GDM1 (cell line): ENCODE results near the gene ZNF783.
"Not testable (repeated sequence)": the region's sequence is repeated elsewhere in the genome, so short reads cannot be mapped to it uniquely, and the experiment has no call there.

Experiments used
- DNase-seq: peaks from one replicate; lab custom pipeline; 2025; lab: John Stamatoyannopoulos, UW

The ZNF783 gene

DNA sequence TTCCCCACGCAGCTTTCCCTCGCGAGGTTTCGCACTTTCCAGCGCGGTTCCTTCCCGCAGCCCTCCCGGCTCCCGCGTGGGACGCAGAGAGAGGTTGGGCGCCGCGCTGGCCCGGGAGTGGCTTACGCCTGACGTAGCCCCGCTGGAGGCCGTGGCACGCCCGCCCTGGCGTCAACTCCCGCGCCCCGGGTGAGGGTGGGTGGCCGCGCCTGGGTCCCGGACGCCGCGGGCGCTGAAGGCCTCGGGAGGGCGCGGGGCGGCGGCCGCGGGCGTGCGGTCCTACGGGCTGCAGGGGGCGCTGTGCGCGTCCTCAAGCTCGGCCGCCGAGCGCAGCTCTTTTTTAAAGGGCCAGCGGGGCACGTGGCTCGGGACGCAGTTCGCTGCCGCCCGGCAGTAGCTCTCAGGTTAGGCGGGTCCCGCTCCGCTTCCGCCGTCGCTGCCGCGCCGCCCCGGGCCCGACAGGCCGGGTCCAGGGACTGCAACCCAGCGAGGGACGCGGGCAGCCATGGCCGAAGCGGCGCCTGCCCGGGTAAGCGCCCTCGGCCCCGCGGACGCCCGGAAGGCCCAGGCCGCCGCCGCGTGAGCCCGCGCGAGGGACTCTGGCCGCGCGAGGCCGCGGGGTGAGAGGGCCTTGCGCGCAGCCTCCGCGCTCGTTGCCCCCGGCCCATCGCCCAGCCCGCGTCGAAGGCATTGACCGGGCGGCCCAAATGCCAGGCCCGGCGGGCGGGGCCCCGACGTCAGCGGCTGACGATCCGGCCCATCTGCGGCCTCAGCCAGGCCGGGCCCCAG lies at the start of gene ZNF783:
Gene ZNF783 (plus strand): TSS at position 368 of the 789 bp plus-strand sequence. CDS start 138 bp downstream, at position 506.
- peak; percentile 92 for DNase-seq

DNA sequence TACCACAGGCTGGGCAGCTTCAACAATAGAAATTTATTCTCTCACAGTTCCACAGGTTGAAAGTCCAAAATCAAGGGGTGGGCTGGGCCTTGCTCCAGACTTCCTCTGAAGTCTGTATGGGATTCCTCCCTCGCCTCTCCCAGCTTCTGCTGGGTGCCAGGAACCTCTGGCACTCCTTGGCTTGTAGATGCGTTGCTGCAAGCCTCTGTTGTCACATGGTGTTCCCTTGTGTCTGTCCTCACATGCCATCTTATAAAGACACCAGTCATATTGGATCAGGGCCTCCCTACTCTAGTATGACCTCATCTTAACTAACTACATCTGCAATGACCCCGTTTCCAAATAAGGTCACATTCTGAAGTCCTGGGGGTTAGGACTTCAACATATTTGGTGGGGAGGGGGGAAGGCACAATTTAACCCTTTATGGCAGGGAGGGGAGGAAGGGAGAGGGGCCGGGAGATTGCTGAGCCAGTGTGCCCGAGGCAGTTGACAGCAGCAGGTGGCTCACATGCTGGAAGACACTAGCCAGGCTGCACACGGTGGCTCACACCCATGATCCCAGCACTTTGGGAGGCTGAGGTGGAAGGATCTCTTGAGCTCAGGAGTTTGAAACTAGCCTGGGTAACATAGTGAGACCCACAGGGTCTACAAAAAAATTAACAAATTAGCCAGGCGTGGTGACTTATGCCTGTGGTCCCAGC lies 47.8 kb upstream of the ZNF783 start:
- DNase-seq: no peak

DNA sequence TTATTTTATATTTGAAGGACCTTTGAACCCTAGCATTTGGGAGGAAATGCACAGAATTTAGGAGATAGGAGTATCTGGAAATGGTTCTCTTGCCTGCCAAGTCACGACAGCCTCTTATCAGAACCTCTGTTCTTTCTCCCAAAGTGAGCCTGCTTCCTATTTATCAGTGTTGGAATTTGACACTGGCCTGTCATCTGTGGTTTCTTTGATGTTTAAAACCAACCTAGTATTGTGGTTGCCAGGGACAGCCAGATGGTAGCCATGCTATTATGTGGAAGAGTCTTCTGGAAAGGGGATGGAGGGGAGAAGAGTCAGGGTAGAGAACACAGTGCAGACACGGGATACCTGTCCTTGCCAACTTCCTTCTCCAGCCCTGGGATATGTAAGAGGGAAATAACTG lies 45.6 kb upstream of the ZNF783 start:
- DNase-seq: no peak

DNA sequence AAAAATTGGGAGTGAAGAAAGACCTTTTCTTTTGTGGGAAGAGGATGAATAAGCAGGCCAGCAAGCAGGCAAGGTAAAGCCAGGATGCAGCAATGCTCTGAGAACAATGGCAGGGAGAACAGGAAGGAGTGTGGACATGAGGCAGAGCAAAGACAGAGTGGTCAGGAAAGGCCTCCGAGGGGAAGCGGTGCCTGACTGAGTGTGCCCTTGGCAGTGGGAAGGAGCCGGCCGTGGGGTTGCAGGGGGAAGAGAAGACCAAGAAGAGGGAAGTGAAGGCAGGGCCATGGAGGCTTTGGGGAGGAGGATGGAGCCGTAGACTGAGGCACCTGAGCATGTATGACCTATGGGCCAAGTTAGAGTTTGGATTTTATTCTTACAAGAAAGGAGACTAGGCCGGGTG lies 44.4 kb upstream of the ZNF783 start:
- DNase-seq: no peak

DNA sequence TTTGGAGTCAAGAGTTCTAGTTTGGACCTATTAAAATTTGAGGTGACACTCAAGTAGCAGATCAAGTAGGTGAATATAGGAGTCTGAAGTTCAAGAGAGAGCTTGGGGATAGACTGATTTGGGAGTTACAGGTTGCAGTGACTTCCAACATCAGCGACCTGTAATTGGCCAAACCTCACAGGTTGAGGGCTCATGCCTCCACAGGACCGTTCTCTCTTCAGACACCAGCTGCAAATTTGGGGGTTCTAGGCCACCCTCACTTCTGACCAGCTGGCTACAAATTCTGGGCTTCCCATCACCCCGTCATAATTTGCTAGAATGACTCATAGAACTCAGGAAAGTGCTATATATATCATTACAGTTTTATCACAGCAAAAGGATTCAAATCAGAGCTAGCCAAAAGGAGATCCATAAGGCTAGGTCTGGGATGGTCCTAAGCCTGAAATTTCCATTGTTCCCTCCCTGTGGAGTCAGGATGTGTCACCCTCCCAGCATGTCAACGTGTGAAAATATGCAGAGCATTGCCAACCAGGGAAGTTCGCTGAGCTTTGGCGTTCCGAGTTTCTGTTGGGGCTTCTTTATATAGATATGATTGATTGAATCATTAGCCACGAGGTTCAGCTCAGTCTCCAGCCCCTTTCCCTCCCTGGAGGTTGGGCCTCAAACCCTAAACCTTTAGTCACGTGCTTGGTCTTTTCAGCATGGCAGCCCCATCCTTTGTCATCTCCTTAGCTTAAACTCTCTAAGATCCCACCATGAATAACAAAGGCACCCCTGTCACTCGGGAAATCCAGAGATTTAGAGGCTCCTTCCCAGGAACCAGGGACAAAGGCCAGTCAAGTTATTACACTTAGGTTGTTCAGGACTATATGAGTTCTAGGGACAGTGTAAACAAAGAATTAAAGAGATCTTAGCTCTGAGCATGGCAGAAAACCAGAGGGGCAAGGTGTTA lies 43.3 kb upstream of the ZNF783 start:
- DNase-seq: no peak

DNA sequence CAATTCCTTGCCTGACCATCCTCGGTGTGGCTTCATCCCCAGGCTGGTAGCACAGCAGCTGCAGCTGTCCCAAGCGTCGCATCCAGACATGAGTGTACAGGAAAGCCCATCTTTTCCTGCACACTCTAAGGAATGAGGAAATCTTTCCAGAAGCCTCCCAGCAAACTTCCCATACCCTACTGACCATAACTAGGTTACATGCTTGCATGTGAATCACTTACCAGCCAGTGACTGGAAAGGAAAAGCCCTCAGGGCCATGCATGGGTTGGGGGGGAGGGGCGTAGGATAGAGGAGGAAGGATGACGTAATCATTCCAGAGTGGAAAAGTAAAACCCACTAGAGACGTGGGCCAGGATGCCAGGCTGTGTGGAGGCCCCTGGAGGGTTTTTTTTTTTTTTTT lies 41.5 kb upstream of the ZNF783 start:
- DNase-seq: no peak

DNA sequence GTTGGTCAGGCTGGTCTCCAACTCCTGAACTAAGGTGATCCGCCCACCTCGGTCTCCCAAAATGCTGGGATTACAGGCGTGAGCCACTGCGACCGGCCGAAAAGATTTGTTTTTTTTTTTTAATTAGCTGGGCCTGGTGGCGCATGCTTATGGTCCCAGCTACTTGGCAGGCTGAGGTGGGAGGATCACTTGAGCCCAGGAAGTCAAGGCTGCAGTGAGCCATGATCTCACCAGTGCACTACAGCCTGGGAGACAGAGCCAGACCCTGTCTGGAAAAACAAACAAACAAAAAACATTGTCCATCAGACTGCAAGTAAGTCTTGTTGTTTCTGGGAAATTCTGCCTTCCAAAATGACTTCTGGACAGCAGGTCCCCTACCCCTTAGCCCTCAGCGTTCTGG lies 38.8 kb upstream of the ZNF783 start:
- no peak for DNase-seq

DNA sequence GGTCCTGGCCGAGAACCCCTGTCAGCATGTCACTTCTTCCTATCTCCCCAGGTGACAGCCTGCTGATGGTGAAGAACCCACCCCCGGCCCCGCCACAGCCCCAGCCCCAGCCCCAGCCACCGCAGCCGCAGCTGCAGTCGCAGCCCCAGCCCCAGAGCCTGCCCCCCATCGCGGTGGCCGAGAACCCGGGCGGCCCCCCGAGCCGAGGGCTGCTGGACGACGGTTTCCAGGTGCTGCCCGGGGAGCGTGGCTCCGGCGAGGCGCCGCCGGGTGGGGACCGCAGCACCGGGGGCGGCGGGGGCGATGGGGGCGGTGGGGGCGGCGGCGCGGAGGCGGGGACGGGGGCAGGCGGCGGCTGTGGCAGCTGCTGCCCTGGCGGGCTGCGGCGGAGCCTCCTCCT lies 38.2 kb upstream of the ZNF783 start:
- no peak for DNase-seq

DNA sequence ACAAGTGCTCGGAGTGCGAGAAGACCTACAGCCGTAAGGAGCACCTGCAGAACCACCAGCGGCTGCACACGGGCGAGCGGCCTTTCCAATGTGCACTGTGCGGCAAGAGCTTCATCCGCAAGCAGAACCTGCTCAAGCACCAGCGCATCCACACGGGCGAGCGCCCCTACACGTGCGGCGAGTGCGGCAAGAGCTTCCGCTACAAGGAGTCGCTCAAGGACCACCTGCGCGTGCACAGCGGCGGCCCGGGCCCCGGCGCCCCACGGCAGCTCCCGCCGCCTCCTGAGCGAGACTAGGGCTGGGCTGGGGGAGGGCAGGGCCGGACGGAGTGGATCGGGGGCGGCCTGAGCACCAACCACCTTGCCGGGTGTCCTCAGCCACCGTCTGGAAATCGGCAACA lies 37.6 kb upstream of the ZNF783 start:
- DNase-seq: no peak

DNA sequence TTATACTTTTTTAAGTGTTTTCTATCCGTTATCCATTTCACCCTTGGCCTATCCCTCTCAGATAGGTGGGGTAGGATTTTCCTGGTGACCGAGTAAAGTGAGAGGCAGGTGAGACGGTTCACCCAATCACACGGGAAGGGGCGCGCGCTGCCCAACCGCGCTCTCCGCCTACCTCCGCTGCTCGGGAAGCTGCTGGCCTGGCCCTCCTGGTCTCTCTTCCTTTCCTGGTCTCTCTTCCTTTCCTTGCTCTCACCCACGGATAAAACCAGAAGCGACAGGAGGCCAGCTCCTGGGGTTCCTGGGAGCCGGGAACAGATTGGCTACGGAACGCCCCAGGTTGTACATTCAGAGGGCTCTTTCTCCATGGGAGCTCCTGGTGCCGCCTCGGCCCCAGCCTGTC lies 36.9 kb upstream of the ZNF783 start:
- no peak for DNase-seq

DNA sequence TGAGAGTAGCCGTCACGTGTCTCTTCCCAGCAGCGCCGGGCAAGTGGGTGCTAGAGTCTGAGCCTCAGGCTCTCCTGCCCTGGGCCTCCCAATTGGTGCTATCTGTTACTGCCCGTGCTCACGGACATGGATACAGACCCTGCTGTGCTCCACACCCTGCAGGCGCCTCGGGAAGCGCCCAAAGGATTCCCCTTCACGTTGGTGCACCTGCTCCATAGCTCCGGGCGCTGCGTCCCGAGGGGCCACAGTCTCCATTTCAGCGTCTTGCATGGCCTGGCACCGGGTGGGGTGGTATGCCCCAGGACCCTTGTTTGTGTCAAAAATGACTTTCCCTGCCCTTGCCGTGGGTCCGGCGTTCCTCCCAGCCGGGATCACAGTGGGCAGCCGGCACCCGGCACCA lies 36.3 kb upstream of the ZNF783 start:
- DNase-seq: no peak

DNA sequence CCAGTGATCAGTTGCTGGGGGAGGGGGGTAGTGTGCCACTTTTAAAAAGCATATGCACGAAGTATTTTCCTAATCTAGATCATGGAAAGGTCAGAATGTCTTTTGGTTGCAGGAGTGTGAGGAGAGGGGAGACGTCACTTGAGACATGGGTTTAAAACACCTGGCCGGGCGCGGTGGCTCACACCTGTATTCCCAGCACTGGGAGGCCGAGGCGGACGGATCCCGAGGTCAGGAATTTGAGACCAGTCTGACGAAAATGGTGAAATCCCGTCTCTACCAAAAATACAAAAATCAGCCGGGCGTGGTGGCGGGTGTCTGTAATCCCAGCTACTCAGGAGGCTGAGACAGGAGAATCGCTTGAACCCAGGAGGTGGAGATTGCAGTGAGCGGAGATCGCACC lies 35.6 kb upstream of the ZNF783 start:
- DNase-seq: not testable (repeated sequence)

DNA sequence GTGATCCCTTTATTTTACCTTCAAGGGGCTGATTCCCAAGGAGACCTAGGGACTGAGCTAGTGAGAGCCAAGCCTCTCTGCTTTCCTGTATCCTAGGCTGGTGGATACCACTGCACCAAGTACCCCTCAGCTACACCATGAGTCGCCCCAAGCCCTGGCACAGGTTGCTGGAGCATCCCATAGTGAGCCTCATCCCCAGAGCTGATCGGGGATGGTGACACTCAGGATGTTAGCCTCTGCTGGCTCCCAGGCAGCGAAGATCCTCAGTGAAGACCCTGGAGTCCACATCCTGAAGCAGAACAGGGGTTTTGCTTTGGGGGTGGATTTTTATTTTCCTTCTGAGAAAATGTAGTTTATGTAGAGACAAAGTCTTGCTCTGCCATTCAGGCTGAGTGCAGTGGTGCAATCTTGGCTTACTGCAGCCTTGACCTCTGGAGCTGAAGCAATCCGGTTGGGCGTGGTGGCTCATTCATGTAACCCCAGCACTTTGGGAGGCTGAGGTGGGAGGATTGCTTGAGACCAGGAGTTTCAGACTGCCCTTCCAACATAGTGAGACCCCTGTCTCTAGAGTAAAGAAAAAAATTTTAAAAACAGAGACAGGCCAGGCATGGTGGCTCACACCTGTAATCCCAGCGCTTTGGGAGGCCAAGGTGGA lies 35.0 kb upstream of the ZNF783 start:
- DNase-seq: no peak

DNA sequence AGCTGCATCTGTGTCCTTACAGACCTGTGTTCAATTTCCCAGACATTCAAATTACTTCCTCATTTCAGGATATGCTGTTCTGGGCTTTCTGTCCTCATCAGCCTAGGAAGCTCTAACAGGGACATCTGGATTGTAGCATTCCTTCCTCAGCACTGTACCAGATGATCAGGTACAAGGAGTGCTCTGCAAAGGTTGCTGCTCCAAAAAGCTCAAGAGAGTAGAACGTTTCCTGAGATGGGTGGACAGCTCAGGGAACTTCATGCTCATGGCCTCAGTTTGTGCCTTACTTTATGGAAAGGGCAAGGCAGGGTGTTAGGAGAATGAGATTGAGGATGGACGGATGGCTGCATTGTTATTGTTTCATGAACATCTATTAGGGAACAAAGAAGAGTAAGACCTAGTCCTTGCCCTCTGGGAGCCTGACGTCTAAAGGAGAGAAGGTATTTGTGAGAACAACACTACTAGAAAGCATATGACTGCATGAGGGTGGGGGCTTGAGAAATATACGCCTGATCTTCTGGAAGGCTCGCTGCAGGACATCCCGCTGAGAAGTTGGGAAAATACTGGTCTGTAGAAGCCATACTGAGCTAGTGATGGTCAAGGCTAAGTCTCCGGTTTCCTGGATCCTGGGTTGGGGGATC lies 33.0 kb upstream of the ZNF783 start:
- DNase-seq: no peak

DNA sequence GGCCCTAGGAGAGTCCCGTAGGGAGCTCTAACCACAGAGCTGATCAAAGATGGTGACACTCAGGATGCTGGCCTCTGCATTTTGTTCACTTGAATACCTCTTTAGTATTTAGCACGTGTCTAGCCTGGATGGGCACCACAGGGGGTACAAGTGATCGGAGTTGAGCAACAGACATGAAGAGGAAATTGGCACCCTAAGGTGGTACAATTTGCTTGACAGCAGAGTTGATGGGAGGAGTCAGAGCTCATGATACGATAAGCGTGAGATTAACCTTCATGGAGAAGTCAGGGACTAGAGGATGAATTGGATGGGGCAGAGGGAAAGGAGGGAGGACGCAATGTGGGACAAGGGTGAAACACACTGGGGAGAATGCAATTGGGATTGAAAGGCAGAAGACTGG lies 32.5 kb upstream of the ZNF783 start:
- DNase-seq: no peak

DNA sequence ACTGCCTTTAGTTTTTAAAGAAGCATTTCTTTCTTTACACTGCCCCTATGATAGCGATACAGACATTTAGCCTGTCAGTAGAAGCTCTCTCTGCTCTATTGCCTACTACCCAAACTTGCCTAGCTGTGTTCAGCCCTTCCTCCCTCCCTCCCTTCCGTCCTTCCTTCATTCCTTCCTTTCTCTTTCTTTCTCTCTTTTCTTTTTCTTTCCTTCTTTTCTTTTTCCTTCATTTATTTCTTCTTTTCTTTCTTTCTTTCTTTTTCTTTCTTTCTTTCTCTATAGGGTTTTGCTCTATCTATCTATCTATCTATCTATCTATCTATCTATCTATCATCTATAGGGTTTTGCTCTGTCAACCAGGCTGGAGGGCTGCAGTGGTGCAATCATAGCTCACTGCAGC lies 29.6 kb upstream of the ZNF783 start:
- DNase-seq: no peak

DNA sequence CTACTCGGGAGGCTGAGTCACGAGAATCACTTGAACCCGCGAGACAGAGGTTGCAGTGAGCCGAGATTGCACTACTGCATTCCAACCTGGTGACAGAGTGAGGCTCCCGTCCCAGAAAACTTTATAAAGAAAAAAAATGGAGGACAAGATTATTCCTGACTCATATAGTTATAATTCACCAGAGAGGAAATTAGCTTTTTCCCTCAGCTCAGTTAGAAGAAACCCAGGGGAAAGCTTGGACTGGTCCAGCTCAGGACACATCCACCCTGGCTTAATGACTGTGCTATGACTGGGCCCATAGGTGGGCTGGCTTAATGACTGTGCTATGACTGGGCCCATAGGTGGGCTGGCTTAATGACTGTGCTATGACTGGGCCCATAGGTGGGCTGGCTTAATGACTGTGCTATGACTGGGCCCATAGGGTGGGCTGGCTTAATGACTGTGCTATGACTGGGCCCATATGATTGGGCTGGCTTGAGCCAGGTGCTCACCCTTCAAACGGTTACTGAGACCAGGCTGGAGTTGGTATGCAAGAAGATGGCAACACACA lies 28.3 kb upstream of the ZNF783 start:
- not testable (repeated sequence) for DNase-seq

DNA sequence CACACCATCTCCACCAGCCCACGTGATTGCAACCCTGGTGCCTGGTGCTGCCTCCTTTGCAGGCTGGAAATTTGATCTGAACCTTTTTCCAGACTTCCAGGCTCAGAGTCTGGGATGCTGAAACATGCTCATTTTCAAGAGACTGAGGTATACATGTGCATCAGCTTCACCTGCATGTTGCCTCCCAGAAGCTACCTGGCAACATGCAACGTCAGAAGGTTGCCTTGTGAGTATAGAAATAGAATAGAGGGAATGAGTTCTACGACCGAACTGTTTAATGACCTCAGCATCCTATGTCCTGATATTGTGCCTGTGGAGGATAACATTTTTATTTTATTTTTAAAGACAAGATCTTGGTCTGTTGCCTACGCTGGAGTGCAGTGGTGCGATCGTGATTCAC lies 24.5 kb upstream of the ZNF783 start:
- no peak for DNase-seq

DNA sequence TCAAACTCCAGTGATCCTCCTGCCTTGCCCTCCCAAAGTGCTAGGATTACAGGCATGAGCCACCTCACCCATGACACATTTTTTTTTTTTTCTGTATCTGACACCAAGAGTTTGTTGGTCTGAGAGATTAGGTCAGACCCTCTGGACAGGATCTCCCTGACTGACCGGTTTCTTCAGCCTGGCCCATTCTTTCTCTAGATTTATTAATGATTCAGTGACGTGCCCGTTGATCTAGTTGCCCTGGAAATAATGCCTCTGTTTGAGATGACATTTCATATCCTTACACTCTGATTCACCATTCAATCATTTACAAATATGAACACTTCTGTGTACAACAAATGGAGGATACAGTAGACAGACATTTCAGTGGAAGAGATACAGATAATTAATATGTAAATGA lies 23.9 kb upstream of the ZNF783 start:
- DNase-seq: no peak

DNA sequence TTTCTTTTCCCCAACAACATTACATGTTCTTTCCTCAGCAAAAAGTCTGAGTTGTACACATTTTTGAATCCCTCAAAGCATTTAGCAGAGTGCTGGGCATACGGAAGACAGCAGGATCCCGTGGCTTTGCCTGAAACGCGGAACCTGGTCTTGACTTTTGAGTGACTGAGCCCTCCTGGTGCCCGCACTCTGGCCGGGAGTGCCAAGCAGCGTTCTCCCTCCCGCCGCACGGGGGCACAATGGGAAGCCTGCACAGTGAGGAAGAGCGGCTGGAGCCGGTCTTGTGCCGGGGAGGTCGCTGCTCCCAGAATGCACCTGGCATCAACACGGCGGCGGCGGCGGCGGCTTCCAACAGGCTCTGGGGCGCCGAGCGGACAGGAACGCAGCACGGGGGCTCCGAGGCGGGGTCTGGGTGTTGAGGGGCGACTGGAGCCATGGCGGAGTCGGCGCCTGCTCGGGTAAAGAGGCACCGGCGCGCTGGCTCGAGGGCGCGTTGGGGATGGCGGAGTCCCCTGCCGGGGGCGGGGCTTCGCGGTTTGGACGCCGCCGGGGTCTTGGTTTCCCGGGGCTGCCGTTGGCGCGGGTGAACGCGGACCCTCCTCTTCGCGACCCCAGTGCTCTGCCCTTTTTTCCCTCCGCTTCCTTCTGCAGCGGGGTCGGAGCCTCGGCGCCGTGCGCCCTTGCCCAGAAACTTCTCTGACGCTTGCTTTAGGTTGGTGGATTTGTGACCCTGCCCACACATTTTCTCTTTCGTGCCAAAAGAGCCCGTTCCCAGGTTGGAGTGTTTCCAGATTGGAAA lies 22.5 kb upstream of the ZNF783 start, which contains the start of gene ZNF212:
Gene ZNF212 (plus strand): TSS at position 307 of the 799 bp plus-strand sequence. CDS start 128 bp downstream, at position 435.
- peak; percentile 89 for DNase-seq
